HG03196 (cell line): ENCODE results near the gene C16orf92.
"Not testable (repeated sequence)": the region's sequence is repeated elsewhere in the genome, so short reads cannot be mapped to it uniquely, and the experiment has no call there.

Experiments used
- ATAC-seq: cut with Tn5 transposase; IDR thresholded peaks from one replicate; pipeline ENCODE4 v1.9.1; 2021; ENCODE audit not compliant: unreplicated experiment

The C16orf92 gene

DNA sequence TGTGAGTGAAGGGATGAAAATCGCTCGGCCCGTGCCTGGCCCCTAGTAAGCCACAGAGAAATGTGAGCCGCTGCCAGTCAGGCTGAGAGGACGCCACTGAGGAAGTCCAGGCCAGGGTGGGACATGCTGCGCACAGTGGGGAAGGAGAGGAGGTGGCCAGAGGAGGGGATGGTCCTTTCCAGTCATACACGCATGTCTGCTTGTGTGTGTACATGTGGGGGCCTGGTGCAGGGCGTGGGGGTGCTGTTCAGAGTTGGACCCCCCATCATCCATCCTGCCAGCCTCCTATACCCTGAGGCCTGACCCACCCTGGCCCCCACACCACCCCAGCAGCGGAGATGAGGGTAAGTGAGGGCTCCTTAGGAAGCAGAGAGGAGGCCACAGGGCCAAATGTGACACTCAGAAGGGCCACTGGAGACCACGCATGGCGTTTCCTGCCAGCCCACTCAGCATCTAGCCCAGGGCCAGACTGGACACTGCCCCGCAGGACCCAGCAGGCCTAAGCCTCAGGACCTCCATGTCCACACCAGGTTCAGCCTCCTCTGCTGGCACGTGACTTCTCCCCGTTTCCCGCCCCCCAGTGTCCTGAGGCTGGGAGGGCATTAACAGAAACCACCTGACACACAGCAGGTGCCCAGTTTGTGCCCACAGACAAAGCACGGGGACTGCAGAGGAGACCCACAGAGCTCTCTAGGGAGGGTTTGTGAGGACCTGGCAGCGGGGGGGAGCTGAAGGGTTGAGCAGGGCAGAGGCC lies 19.2 kb upstream of the C16orf92 start:
- ATAC-seq, result no peak

DNA sequence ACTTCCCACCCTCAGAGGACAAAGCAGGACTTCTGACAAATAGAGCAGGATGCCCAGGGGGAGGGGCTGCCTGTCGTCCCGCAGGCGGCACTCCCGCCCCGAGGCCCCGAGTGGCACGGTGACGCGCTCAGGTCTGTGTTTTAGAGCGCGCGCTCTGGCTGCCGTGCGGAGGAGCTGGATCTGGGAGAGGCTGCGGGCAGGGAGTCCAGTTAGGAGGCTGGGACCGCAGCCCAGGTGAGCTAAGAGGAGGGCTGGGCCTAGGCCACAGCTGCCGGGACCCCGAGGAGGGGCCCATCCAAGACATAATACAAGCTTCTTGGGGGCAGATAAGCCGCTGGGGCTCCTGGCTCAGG lies 18.6 kb upstream of the C16orf92 start:
- ATAC-seq, result no peak

DNA sequence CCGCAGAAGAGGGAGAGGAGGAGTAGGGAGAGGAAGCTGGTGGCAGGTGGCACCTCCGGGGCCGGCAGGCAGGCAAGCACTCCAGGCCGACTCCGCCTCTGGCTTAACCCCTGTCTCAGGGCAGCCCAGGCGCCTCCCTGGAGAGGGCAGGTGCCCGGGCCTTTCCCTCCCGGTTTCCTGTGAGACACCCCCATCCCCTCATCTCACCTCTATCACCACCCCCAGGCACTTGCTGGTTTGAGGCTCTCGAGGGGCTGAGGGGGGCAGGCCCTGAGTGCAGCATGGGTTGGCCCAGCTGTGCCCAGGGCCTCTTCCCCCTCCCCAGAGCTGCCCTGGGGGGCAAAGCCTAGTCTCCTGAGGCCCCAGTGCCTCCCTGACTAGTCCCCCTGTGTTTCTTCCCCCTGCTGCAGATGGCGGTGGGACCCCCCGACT lies 18.2 kb upstream of the C16orf92 start:
- ATAC-seq, result no peak

DNA sequence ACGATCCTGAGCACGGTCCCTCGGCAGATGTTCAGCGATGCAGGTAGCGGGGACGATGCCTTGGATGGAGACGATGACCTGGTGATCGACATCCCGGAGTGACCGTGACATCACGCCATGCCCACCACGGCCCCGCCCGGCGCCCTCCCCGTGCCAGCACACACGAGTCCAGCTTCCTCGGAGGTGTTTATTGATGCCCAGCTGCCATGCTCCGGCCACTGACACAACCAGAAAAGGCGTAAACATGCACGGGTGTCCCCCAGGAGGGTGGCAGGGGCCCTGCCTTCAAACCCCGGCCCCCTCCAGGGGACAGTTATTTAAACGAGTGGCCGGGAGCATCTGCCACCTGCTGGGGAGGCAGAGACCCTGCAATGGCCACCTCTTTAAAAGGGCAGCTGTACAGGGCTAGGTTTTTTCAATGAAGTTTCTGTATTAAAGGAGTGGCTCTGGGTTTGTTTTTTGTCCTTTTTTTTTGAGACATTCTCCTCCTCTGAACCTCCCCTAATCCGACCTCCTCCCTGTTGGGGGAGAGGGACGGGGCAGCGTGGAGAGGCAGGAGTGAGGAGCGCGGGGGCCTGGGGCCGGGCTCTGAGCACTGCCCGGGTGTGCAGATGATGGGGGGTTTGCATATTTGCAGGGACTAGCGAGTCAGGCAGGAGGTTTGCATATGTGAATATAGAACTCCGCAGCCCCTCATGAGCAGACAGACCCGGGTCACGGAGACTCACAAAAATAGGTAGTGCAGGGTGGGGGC lies 17.5 kb upstream of the C16orf92 start:
- no peak for ATAC-seq

DNA sequence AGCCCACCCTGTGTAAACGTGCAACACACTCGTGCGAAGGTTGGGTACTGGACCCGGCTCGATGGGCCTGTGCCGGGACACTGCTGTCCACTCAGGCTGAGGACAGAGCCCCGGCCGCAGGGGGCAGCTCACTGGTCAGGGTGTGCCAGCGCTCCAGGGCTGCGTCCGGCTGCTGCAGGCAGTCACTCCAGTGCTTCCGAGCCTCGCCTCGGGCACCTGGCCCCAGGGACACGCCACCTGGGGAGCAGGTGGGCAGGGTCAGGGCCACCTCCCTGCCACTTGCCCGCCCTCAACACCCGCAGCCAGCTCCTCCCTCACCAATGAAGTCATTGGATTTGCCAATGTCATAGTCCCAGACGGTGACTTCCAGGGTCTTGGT lies 16.9 kb upstream of the C16orf92 start:
- no peak for ATAC-seq

DNA sequence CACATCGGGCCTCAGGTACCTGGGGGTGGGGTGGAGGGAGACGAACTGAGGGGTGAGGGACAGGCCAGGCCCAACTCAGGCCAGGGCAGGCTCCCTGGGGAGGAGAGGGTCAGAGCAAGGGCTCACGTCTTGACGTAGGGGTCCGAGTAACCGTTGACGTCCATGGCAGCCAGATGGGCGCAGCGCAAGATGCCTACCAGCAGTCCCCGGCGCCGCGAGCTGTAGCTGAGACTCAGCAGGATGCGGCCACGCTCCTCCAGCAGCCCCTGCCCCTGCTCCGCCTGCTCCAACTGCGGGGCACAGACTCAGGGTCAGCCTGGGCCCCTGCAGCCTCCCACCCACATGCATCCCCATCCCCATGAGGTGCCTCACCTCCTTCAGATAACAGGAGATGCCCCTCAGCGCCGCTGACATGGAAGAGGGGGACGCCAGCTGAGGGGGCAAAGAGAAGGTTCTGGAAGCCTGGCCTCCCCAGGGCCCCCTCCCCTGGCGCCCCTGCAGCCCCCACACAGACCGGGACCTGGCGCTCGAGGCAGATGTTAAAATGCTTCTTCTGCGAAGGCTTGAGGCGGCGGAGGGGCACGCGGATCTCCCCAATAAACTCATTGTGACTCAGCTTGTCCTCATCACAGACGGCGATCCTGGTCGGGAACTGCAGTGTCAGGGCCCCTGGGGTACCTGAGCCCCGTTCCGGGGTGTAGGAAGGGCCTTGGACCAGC lies 16.2 kb upstream of the C16orf92 start:
- no peak for ATAC-seq

DNA sequence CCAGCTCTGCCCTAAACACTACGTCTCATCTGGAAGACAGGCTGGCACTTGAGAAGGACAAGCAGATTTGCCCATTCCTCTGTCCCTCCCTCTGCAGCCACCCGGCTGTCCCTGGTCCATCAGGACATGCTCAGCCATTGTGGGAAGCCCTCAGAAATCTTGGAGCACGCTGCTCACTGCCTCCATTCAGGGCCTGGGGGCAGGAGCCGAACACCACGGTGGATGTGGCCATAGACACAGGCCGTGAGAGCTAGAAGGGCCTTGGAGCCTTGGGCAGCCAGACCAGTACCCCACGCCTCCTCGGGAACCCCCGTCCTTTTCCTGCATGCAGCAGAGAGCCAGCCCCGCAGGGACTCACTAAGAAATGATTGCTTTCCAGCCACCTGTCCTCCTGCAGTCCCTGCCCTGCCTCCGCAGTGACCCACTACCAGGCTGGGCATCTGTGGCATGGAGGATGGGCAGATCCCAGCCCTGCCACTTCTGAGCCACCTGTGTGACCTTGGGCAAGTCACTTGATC lies 15.6 kb upstream of the C16orf92 start:
- ATAC-seq, result no peak

DNA sequence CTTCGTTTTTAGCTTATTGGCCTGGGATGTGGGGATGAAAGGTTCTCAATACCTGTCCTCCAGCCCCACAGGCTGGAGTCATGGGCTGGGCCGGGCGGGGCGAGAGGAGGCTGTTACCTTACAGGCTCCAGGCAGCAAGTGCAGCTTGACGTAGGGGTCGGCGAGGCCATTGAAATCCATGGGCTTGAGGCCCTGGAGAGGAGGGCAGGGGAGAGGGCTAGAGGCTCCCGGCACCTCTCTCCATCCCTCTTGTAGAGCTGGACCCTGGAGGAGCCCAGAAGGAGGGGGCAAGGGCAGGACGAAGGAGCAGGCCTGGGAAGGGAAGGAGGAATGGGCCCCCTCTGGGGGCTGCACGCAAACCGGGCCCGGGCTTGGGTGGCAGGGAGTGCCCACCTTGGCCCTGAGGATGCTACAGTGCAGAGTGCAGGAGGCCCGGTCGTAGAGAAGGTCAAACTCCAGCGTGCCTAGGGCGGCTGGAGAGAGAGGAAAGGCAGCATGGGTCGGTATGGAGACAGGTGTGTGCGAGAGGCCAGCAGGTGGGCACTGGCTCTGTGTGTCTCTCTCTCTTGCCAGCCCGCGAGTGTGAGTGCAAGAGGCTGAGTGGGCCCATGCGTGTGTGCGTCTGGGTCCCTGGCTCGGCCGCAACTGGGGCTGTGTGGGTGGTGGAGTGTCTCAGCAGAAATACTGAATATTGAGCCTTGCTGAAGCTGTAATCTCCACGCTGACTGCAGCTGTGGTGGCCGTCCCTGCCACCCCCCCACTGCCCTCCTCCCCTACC lies 13.7 kb upstream of the C16orf92 start:
- ATAC-seq, result no peak

DNA sequence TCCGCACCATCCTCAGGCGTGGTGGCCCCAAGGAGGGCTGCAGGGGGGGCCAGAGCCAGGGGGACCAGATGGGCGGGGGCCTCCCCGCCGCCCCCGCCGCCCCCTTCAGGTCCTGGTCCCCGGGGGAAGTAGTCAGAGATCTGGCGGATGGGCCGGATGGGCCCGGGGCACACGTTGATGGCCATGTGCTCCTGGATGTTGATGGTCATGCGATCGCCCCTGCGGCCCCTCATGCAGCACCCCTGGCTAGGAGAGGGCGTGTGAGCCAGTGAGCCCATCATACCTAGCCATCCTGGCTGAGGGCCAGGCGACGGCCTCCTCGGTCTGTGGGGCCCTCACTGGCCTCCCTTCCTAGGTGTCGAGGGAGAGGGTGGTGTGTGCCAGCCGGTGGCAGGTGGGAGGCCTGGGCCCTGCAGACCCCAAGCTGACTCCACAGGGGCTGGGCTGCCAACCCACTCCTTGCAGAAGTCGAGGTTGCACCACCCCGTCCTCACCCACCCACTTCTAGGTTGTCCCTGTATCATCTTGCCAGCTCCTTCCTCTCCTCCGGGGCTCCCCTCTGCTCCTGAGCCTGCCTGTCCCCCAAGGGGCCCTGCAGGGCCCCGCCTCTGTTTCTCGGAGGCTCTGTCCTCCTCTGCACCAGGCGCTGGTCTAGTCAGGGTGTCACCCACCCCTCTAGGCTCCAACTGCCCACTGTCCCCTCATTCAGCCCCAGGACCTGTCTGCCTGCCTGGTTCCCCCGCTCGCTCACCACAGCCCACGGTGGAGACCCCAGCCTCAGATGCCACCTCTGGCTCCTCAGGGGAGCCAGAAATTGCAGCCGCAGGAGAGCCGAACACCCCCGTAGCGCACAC lies 12.8 kb upstream of the C16orf92 start:
- ATAC-seq, result no peak

DNA sequence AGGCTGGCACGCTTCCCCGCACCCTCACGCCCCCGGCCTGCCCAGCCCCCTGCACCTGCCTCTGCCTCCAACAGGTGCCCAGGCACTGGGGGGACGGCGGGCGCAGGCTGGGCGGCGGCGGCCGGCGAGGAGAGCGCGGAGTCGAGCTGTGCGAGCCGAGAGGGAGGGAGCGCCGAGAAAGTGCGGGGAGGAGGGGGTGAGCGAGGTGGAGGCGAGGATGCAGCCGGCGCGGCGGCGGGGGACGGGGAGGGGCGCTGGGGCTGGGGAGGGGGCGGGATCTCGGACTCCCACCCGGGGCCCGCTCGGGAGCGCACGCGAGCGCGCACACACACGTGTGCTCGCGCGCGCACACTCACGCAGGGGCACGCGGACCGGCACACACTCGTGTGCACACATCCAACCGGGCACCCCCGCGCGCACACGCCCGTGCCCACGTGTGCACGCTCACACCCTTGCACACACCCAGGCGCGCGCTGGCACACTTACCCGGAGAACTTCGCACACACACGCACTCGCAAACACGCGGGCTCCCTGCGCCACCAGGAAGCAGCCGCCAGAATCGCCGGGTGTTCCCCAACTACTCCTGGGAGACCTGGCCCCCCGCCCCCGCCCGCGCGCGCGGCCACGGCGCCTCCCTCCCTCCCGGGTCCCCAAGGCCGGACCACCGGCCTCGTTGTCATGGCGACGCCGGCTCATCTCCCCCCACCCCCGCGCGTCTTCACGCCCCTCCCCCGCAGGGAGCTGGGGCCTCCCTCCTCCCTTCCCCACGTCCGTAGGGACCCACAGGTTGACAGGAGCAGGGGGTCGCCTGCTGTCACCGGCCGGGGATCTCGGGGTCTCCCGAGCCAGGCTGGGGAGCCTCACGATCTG lies 11.9 kb upstream of the C16orf92 start, which contains the start of gene DOC2A:
Gene DOC2A, minus strand, starts transcription at position 184 of the 870 bp plus-strand sequence. CDS start 805 bp downstream, outside the sequence.
- ATAC-seq, result no peak

DNA sequence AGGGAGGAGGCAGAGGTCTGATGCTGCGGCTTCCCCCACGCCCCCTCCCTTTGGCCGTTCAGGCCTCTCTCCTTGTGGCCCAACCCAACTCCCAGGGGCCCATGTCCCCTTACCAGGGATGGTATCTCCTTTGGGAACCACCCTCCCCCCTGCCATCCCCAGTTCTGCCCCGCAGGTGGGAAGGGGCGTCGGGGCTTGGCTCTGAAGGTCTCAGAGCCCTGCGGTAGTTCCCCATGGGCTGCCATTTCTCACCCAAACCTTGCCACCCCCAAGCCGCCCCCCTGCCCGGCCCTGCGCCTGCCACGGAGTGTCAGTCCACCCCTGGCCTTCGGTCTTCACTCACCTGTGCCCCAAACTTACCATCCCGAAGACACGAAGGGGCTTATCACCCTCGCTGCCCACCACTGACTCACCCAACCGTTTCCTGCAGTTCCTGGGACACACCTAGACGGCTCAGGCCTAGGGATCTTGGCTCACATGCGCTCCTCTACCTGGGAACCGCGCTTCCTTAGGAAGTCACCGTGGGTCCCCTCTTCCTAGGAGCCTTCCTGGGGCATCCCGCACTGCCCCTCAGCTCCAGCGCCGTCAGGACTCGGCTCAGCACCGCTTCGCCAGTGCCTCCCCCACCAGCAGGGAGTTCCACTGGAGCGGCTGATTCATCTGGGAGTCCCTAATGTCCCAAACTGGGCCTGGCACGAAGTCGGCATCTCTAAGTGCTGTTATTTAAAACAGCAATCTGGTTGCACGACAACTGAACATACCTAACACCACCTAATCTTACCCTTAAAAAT lies 11.1 kb upstream of the C16orf92 start:
- no peak for ATAC-seq

DNA sequence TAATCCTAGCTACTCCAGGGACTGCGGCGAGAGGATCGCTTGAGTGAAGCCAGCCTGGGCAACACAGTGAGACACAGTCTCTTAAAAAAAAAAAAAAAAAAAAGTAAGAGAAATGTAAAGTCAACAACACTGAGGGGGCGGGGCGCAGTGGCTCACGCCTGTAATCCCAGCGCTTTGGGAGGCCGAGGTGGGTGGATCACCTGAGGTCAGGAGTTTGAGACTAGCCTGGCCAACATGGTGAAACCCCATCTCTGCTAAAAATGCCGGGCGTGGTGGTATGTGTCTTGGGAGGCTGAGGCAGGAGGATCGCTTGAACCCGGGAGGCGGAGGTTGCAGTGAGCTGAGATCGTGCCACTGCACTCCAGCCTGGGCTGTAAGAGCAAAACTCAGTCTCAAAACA lies 10.4 kb upstream of the C16orf92 start:
- not testable (repeated sequence) for ATAC-seq

DNA sequence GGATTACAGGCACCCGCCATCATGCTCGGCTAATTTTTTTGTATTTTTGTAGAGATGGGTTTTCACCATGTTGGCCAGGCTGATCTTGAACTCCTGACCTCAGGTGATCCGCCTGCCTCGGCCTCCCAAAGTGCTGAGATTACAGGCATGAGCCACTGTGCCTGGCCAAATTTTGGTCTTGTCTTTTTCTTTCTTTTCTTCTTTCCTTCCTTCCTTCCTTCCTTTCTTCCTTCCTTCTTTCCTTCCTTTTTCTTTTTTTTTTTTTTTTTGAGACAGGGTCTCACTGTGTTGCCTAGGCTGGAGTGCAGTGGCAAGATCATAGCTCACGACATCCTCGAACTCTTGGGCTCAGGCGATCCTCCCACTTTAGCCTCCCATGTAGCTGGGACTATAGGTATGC lies 7.5 kb upstream of the C16orf92 start:
- not testable (repeated sequence) for ATAC-seq

DNA sequence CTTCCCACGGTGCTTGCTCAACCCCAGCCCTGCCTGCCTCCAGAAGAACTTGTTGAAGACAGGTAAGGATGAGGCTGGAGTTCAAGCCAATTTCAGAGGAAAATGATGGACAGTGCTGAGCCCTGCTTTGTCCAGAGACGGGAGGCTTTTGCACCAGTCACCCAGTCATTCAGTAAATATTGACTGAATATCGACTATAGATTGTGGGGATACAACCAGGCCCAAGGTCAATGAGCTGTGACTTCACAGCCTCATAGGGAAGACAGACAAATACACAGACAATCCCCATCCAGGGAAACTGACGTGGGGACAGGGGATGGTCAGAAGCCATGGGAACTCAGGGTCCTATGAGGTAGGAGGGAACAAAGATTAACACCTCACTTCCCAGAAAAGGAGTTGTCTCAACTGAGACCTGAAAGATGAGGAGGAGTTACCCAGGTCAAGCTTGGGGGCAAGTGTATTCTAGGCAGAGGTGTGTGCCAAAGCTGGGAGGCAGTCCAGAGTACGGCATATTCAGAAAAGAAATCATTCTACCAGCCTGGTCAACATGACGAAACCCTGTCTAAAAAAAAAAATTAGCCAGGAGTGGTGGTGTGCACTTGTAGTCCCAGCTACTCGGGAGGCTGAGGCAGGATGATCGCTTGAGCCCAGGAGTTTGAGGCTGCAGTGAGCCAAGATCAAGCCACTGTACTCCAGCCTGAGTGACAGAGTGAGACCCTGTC lies 6.3 kb upstream of the C16orf92 start:
- no peak for ATAC-seq

DNA sequence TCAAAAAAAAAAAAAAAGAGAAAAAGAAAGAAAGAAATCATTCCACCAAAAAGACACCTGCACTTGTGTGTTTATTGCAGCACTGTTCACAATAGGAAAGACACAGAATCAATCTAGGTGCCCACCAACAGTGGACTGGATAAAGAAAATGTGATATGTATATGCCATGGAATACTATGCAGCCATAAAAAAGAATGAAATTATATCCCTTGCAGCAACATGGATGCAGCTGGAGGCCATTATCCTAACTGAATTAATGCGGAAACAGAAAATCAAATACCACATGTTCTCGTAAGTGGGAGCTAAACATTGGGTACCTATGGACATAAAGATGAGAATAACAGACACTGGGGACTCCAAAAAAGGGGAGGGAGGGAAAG lies 5.7 kb upstream of the C16orf92 start:
- ATAC-seq, result no peak

DNA sequence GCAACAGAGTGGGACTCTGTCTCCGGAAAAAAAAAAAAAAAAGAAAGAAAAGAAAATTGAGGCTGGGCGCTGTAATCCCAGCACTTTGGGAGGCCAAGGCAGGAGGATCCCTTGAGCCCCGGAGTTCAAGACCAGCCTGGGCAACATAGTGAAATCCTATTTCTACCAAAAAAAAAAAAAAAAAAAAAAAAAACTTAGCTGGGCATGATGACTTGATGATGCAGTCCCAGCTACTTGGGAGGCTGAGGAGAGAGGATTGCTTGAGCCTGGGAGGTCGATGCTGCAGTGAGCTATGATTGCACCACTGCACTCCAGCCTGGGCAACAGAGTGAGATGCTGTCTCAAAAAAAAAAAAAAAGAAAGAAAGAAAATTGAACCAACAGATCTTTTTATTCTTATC lies 5.1 kb upstream of the C16orf92 start:
- not testable (repeated sequence) for ATAC-seq

DNA sequence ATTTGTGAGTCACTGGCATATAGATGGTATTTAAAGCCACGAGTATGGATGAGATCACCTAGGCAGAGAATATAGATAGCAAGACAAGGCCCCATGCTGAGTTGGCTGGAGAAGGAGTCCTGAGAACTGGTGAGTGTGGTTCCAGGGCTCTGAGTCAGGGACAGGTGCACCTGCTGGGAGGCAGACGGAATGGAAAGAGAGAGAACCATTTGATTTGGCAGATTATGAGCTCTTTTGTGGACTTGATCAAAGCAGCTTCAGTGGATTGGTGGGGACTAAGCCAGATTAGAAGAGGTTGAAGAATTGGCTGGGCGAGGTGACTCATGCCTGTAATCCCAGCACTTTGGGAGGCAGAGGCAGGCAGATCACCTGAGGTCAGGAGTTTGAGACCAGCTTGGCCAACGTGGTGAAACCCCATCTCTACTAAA lies 4.3 kb upstream of the C16orf92 start:
- ATAC-seq, result no peak

DNA sequence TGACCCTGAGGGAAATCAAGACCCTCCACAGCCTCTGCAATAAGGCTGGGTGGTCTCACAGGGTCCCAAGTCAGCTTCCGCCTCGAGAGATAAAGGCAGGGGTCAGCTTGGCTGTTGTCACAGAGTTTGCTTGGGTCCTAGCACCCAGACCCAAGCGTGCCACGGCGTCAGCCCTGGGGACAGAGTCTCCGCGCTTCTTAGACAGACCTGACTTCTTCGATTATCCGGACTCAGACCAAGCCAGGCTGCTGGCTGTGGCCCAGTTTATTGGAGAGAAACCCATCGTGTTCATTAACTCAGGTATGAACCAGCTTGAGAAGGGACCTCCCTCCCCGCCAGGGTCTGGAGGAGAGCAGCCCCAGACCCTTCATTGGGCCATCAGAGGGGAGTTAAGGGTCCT lies 588 bp downstream of the C16orf92 start:
- ATAC-seq, result no peak
